GM12878 (cell line): ENCODE measurements around the gene FAM120A. TPM values are rescaled to one million over a fixed set of nuclear protein-coding genes. Genes with fewer than 3 reads are reported as not detected.

ENCODE experiments used
- ATAC-seq: fragments of 200-7000 bp; cut with Tn5 transposase; 3 replicates; pipeline ENCODE4 v1.9.1; 2020; ENCODE audit warnings: mild to moderate bottlenecking, moderate library complexity
- BruUV-seq: library from RNA; stranded (reverse); fragments of 400-500 nt; replicated peaks from 2 replicates; lab custom pipeline; 2021; lab: Mats Ljungman, UMichigan
- CTCF ChIA-PET: fragments of 300-600 bp; sonication (Branson Sonifier 250); formaldehyde crosslinking; extraction: SDS; loops from one replicate; lab custom pipeline; 2021; ENCODE audit warnings: inconsistent platforms; lab: Yijun Ruan, JAX
- POLR2A ChIA-PET: fragments of 350-600 bp; formaldehyde crosslinking; extraction: SDS; loops from one replicate; lab custom pipeline; 2021; ENCODE audit warnings: inconsistent platforms; lab: Charles Lee
- RAD21 ChIA-PET: fragments of 300-600 bp; sonication (Branson Sonifier 250); formaldehyde crosslinking; loops from one replicate; lab custom pipeline; 2023; ENCODE audit warnings: antibody characterized with exemption; ENCODE audit not compliant: unreplicated experiment; lab: Charles Lee
- SMC1A ChIA-PET: fragments of 300-600 bp; sonication (Branson Sonifier 250); formaldehyde crosslinking; loops from one replicate; lab custom pipeline; 2023; ENCODE audit not compliant: unreplicated experiment, uncharacterized antibody; lab: Charles Lee
- DNase-seq: peaks from one replicate; pipeline ENCODE4 v3.0.0-alpha.2; 2011; ENCODE audit warnings: low read depth, low spot score
- FAIRE-seq: peaks from 3 replicates; lab custom pipeline; 2011; peaks lifted over from hg19 to GRCh38; lab: Jason Lieb, UNC
- H2AFZ ChIP-seq: 2 replicates; pipeline ENCODE4 v1.6.0; 2011; ENCODE audit warnings: low read depth, low read length, control low read depth; ENCODE audit not compliant: control insufficient read depth
- H3K27ac ChIP-seq: 2 replicates; pipeline ENCODE4 v1.5.1; 2011; ENCODE audit warnings: control low read depth; ENCODE audit not compliant: control insufficient read depth, insufficient read depth
- H3K27me3 ChIP-seq, 2 experiments: replicated peaks in 1 of 2; 2 replicates each; pipeline versions ENCODE4 v1.6.0 to v1.6.1; 2011; ENCODE audit warnings: low read length in 1 of 2; ENCODE audit not compliant: control insufficient read depth in 2 of 2, insufficient read depth in 2 of 2
- H3K36me3 ChIP-seq, 2 experiments: 2 replicates each; pipeline ENCODE4 v1.5.1; 2011; ENCODE audit warnings: low read length in 1 of 2; ENCODE audit not compliant: control insufficient read depth in 2 of 2, insufficient read depth in 2 of 2
- H3K4me1 ChIP-seq: 2 replicates; pipeline ENCODE4 v1.6.1; 2011; ENCODE audit warnings: mild to moderate bottlenecking, low read length, moderate library complexity, mixed read lengths; ENCODE audit not compliant: control insufficient read depth, insufficient read depth
- H3K4me2 ChIP-seq: 2 replicates; pipeline ENCODE4 v1.6.0; 2011; ENCODE audit warnings: control low read depth; ENCODE audit not compliant: control insufficient read depth, insufficient read depth
- H3K4me3 ChIP-seq: fragments of 200-600 bp; sonication (generic); 2 replicates; pipeline ENCODE4 v1.5.1; 2016
- H3K79me2 ChIP-seq: 2 replicates; pipeline ENCODE4 v1.6.0; 2011; ENCODE audit warnings: low read length; ENCODE audit not compliant: control insufficient read depth, insufficient read depth
- H3K9ac ChIP-seq: 2 replicates; pipeline ENCODE4 v1.8.0; 2011; ENCODE audit warnings: low read length, control low read depth, mixed read lengths; ENCODE audit not compliant: control insufficient read depth, insufficient read depth
- H3K9me3 ChIP-seq: replicated peaks from 3 replicates; pipeline ENCODE4 v1.5.1; 2011; ENCODE audit warnings: mild to moderate bottlenecking, low read length; ENCODE audit not compliant: control insufficient read depth, insufficient read depth
- H4K20me1 ChIP-seq: 2 replicates; pipeline ENCODE4 v1.6.0; 2011; ENCODE audit not compliant: control insufficient read depth, insufficient read depth
- CBX5 ChIP-seq: sonication (generic); IDR thresholded peaks from 2 replicates; pipeline ENCODE4 v1.6.1; 2016; ENCODE audit warnings: low read depth, moderate library complexity, mild to moderate bottlenecking, inconsistent platforms
- HSF1 ChIP-seq: fragments of 150-350 bp; IDR thresholded peaks from 2 replicates; pipeline ENCODE4 v1.6.1; 2014; ENCODE audit warnings: mild to moderate bottlenecking, low read depth, low read length
- SPI1 ChIP-seq: IDR thresholded peaks from 2 replicates; pipeline ENCODE4 v1.6.1; 2011; ENCODE audit warnings: low read depth, mild to moderate bottlenecking, low read length, moderate library complexity, borderline replicate concordance; ENCODE audit not compliant: insufficient read depth
- ZNF274 ChIP-seq: IDR thresholded peaks from one replicate; pipeline ENCODE4 v1.8.0; 2011; ENCODE audit not compliant: insufficient read length, insufficient read depth
- WGBS: methylation state at CpG from one replicate; pipeline ENCODE4 v1.1.6; 2016; ENCODE audit warnings: low lambda C conversion rate; ENCODE audit not compliant: insufficient replicate concordance, insufficient coverage; ENCODE audit errors: missing lambda C conversion rate; 5-methylcytosine and 5-hydroxymethylcytosine counted together
- in situ Hi-C: fragments of 300-500 bp; cut with MboI; formaldehyde crosslinking; loops from 9 replicates; pipeline ENCODE4 v1.14.3; 2018; ENCODE audit warnings: mixed read lengths
- intact Hi-C: fragments of 100-400 bp; cut with micrococcal nuclease; formaldehyde crosslinking; loops from one replicate; pipeline ENCODE4 v1.14.2; 2022; ENCODE audit not compliant: unreplicated experiment
- polyA plus RNA-seq, 11 experiments: library from polyadenylated mRNA; depleted of rRNA in 4 of 11; unstranded in 6 of 11; stranded (reverse) in 5 of 11; fragments of >200 nt; fragmentation: Nextera tagmentation in 4 of 11; fragmentation: Illumina TruSeq in 1 of 11; extraction: Ambion mirVana in 4 of 11; extraction: Trizol in 1 of 11; gene quantifications; 1 replicate in 1 of 11; 2 replicates in 10 of 11; pipeline versions ENCODE4 v1.2.1 to v1.2.3, GENCODE V29; 2011 to 2016; ENCODE audit warnings: inconsistent platforms in 2 of 11, missing spikeins in 2 of 11, low read depth in 1 of 11
- total RNA-seq, 4 experiments: library from RNA; depleted of rRNA in 3 of 4; stranded (reverse); fragments of >200 nt in 3 of 4; fragmentation: Illumina TruSeq in 1 of 4; extraction: Trizol in 1 of 4; gene quantifications; 2 replicates each; pipeline versions ENCODE4 v1.2.1 to v1.2.3, GENCODE V29; 2013 to 2021

FAM120A gene
- total and polyA plus RNA-seq, 10 of the 15 experiments (the other 5 are each of a cell fraction or from before 2014, with no cell fraction given), result 13.1 to 89.6 (median 52.5) TPM

GRCh38 chr9:93431539-93432105, 19.9 kb upstream of the FAM120A start:
- SMC1A ChIA-PET, result no interaction called here
- Histone ChIP-seq H2AFZ (no peak overlapping the region), H3K4me3 (no peak overlapping the region)
- CTCF ChIA-PET, result no interaction called here
- WGBS, result 32% methylated on average over 5 of the region's 5 CpGs
- FAIRE-seq, result no peak
- no peak for ATAC-seq
- TF ChIP-seq HSF1, result no peak
- TF ChIP-seq, all 136 proteins: peak for 0
- in situ Hi-C loops, result no loop called here
- no peaks in the 10 kb centered on the region for H3K9me3 ChIP-seq
- H3K27me3 ChIP-seq, result no peaks in the 10 kb centered on the region; a peak in 1 of 4 replicates
- H3K27ac ChIP-seq, result no peak overlapping the region
- intact Hi-C loops, result no loop called here
- H3K9ac ChIP-seq, result no peak overlapping the region
- no peak for DNase-seq
- H3K4me2 ChIP-seq, result no peak overlapping the region
- H3K79me2 ChIP-seq, result no peaks in the 10 kb centered on the region
- no peaks in the 10 kb centered on the region for H3K36me3 ChIP-seq
- ChIA-PET RAD21 (no interaction called here), POLR2A (no interaction called here)
- BruUV-seq, result no TSS peak
- H3K4me1 ChIP-seq, result 0 out of 2 replicates have a peak, but pooled peaks cover 3% of the 10 kb centered on the region
- H4K20me1 ChIP-seq, result no peaks in the 10 kb centered on the region

- in situ Hi-C loops, result no loop called here
Measured at GRCh38 chr9:93432964-93433363, 18.5 kb upstream of the FAM120A start.

More at GRCh38 chr9:93432964-93433363, 18.5 kb upstream of the FAM120A start:
- H3K27me3 ChIP-seq, result no peaks in the 10 kb centered on the region
- POLR2A ChIA-PET, result no interaction called here
- no peak overlapping the region for H3K9ac ChIP-seq
- H3K27ac ChIP-seq, result no peak overlapping the region
- H3K4me3 ChIP-seq, result no peak overlapping the region
- ATAC-seq (peak; percentile 47), FAIRE-seq (no peak), DNase-seq (no peak)
- TF ChIP-seq ZNF274 (no peak), CBX5 (no peak), SPI1 (peak; percentile 73; the same call in 1 of the 2 replicates)
- no peaks in the 10 kb centered on the region for H4K20me1 ChIP-seq
- 0% methylated on average over 1 of the region's 1 CpG for WGBS
- intact Hi-C loops, result no loop called here
- H3K4me1 ChIP-seq, result 0 out of 2 replicates have a peak, but pooled peaks cover 3% of the 10 kb centered on the region
- RAD21 ChIA-PET, result no interaction called here
- H2AFZ ChIP-seq, result no peak overlapping the region
- H3K9me3 ChIP-seq, result no peaks in the 10 kb centered on the region
- CTCF ChIA-PET, result no interaction called here
- SMC1A ChIA-PET, result no interaction called here
- no peak overlapping the region for H3K4me2 ChIP-seq
- no TSS peak for BruUV-seq
- H3K36me3 ChIP-seq, result no peaks in the 10 kb centered on the region
- H3K79me2 ChIP-seq, result no peaks in the 10 kb centered on the region
